HG03108 (cell line): ENCODE results near the gene MNX1.

Experiments
- ATAC-seq: cut with Tn5 transposase; IDR thresholded peaks from one replicate; pipeline ENCODE4 v1.9.1; 2021; ENCODE audit warnings: moderate library complexity; ENCODE audit not compliant: unreplicated experiment

MNX1 gene

GRCh38 chr7:157010588-157011332 lies at the start of gene MNX1:
TSS of gene MNX1 (minus strand) at chr7:157010663. CDS start at chr7:157010350, 313 bp downstream.
- peak; percentile 62 for ATAC-seq

DNA sequence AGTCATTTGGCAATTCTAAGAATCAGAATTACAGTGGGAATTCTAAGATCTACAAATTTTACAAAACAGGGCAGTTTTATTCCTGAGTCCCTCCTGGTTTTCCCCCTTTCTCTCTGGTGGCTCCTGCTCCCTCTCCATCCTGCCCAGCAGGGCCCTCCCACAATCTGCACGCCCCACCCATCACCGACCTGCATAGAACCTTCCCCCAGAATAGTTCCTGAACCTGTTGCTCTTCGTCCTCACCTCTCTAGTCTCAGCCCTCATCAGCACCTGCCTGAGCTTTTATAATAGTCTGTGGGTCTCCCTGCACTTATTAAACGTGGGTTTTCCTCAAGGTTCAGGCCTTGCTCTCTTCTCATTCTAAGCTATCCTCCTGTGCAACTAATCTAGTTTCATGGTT lies 49.1 kb upstream of the MNX1 start:
- no peak for ATAC-seq

- ATAC-seq: no peak
Observed at GRCh38 chr7:157058701-157059100, 48.2 kb upstream of the MNX1 start.

- ATAC-seq: no peak
Observed at GRCh38 chr7:157058068-157058467, 47.6 kb upstream of the MNX1 start.

GRCh38 chr7:157056957-157057902 lies 46.8 kb upstream of the MNX1 start:
- ATAC-seq: no peak

- no peak for ATAC-seq
Observed at GRCh38 chr7:157056246-157056645, 45.8 kb upstream of the MNX1 start.

DNA sequence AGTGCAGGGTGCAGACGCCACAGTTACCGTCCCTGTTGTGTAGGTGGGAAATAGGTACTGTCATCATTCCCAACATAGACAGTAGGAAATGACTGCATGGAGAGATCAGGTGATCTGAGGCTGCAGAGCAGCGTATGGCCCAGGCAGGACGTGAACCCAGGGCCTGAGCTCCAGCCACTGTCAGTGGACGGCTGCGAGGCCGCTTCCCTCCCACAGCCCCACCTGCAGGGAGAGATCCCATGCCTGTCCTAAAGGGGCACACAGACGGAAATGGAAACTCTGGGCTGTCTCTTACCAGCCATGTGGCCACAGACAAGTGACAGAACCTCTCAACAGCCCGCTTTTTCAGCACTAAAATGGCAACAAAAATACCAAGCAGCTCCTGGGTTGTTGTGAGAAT lies 44.5 kb upstream of the MNX1 start:
- ATAC-seq: no peak

DNA sequence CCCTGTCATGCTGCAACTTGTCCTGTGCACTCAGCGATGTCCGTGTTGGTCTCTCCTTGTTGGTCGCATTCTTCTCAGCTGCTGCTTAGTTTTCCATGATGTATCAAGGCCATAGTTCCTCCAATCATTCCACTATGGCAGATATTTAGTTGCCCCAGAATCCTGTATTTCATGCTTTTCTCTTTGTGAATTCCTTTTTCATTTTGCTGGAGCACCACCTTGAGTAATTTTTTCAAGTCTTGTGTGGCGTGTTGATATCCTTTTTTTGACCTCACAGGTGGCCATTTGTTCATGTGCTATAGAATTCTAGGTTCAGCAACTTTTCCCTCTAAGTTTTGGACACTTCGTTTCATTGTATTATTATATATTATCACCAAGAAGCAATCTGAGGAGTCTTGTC lies 42.7 kb upstream of the MNX1 start:
- no peak for ATAC-seq

- ATAC-seq: no peak
Observed at GRCh38 chr7:157047148-157047547, 36.7 kb upstream of the MNX1 start.

DNA sequence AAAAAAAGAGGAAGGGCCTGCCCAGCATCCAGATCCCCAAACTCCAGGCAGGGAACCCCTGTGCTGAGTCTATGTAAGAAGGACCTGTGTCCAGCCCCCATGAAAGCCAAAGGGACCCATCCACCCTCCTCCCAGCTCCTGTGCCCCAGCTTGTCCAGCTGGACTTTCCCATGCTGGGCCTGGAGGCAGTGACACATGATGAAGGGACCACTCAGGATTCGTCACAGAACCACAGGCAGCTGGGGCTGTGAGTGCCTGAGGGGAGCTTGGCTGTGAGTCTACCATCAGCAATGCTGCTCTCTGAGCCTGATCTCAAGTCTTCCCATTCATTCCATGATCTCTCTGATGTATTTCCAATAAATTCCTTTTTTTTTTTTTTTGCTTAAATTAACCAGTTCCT lies 36.2 kb upstream of the MNX1 start:
- ATAC-seq: no peak

- no peak for ATAC-seq
Observed at GRCh38 chr7:157044943-157045660, 34.6 kb upstream of the MNX1 start.

DNA sequence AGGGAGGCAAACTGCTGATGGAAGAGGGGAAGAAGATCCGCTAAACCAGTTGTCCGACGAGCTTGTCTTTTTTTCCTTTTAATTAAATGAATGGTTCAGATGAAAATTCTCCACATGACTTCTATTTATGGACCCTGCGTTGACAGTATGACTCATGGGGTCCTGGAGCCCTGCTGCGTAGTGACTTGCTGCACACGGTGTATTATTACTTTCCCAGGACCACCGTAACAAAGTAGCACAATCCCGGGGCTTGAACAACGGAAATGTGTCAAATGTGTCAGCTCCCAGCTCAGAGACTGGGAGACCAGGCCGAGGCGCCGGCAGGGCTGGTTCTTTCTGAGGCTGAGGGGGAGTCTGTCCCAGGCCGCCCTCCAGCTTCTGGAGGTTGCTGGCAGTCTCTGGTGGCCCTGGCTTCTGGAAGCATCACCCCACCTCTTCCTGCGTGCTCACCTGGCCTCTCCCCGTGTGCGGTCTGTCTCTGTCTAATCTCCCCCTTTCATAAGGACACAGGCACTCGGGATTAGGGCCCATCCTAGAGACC lies 33.8 kb upstream of the MNX1 start:
- no peak for ATAC-seq

DNA sequence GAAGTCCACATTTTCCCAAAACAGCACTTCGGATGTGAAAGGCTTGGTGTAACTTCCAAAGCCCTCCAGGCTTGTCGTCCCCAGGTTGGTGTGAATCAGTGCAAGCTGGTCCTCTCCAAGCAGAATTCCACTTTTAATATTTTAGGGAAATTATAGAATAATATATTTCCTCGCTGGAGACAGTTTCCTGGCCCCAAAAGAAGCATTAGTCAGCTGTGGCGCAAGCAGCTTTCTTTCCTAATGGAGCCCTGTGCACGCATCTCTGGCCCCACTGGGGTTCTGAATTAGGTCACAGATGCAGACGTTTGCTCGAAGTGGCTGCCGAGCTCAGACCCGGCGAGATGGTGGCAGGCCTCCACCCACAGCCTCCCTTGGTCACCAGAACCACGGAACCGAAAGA lies 33.3 kb upstream of the MNX1 start:
- no peak for ATAC-seq

DNA sequence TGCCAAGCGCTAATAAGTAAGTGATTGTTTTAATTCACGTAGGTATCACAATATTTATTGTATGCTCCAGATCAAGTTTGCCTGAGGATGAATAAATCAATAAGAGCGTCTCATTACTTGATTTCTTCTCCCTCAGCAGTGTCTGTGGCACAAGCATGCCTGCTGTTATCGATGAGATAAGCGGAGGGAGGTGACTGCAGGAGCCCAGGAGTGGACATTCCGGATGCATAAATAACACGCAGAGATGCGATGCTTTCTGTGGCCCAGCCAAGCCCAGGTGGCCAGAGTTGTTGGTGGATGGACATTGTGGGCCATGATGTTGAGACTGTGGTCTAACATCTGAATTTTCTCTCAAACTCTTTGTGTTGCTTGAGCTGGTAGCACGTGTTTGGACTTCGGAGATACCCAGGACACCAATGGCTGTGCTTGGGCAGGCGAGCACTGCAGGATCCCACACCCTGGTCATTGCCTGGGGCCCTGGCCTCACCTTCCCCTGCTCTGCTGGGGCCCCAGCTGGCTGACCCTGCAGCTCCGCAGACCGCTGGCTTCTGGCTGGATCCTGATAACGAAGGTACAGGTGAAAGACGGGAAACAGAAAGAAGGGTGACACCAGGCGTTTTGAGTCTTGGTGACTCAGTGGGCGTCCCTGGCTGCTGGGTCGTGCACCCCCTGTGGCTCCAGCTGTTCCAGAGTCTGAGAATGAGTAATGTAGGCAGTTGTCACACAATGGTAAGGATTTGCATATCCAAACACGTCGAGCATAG lies 31.2 kb upstream of the MNX1 start:
- no peak for ATAC-seq

GRCh38 chr7:157041004-157041403 lies 30.5 kb upstream of the MNX1 start:
- no peak for ATAC-seq

GRCh38 chr7:157037635-157038034 lies 27.2 kb upstream of the MNX1 start:
- no peak for ATAC-seq

- ATAC-seq: no peak
Observed at GRCh38 chr7:157037028-157037427, 26.6 kb upstream of the MNX1 start.

DNA sequence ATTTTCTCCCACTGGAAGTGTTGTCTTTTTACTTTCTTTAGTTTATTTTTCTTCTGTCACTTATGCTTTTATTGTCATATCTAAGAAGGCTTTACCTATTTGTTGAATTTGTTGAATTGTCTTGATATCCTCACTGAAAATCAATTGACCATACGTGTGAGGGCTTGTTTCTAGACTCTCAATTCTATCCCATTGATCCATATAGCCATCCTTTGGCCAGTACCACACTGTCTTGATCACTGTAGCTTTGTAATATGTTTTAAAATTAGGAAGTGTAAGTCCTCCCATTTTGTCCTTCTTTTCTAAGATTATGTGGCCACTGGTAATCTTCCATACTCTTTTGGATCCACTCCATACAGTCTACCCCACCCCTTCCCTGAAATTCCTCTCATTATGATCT lies 25.5 kb upstream of the MNX1 start:
- no peak for ATAC-seq

DNA sequence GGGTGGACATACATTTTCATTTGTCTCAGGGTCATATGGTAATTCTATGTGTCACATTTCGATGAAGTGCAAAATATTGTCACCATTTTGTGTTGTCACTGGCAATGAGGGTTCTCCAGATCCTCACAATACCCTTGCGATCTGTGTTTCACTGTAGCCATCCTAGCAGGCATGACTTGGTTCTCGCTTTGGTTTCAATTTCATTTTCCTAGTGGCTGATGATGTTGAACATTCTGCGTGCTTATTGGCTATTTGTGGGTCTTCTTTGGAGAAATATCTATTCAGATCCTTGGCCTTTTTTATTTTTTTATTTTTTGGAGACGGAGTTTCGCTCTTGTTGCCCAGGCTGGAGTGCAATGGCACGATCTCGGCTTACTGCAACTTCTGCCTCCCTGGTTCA lies 24.8 kb upstream of the MNX1 start:
- ATAC-seq: no peak
